Heart right ventricle (tissue), 16 donors: ENCODE data around the gene KLF6. TPM values are rescaled to one million over a fixed set of nuclear protein-coding genes. Genes with fewer than 3 reads are reported as not detected.

ENCODE experiments used
- ATAC-seq, 8 donors: fragments of 200-7000 bp; cut with Tn5 transposase; one replicate each; pipeline ENCODE4 v1.9.1; 2020; ENCODE audit warnings: mild to moderate bottlenecking in 8 of 8, moderate library complexity in 8 of 8, moderate number of reproducible peaks in 1 of 8
- DNase-seq, 2 donors: peaks; one replicate each; pipeline ENCODE4 v3.0.0-alpha.2; 2020
- H3K27ac ChIP-seq, 10 donors: fragments of 200-600 bp; sonication (generic) in 2 of 10; one replicate each; pipeline versions ENCODE4 v1.5.0 to v1.8.0; 2020 to 2022; ENCODE audit warnings: mild to moderate bottlenecking in 3 of 10
- H3K27me3 ChIP-seq, 7 donors: fragments of 200-600 bp; one replicate each; pipeline ENCODE4 v1.8.0; 2021 to 2022; ENCODE audit warnings: mild to moderate bottlenecking in 2 of 7
- H3K36me3 ChIP-seq, 9 donors: fragments of 200-600 bp; sonication (generic) in 1 of 9; one replicate each; pipeline versions ENCODE4 v1.5.0 to v1.8.0; 2020 to 2022; ENCODE audit warnings: mild to moderate bottlenecking in 2 of 9
- H3K4me1 ChIP-seq, 9 donors: fragments of 200-600 bp; sonication (generic) in 1 of 9; one replicate each; pipeline versions ENCODE4 v1.5.0 to v1.8.0; 2020 to 2022; ENCODE audit warnings: mild to moderate bottlenecking in 4 of 9
- H3K4me3 ChIP-seq, 10 donors: fragments of 200-600 bp; sonication (generic) in 2 of 10; one replicate each; pipeline versions ENCODE4 v1.5.0 to v1.8.0; 2020 to 2022; ENCODE audit warnings: mild to moderate bottlenecking in 7 of 10, moderate library complexity in 2 of 10
- H3K9me3 ChIP-seq, 11 donors: fragments of 200-600 bp in 10 of 11; sonication (generic) in 2 of 11; one replicate each; pipeline versions ENCODE4 v1.5.0 to v1.8.0; 2013 to 2022; ENCODE audit warnings: mild to moderate bottlenecking in 2 of 11, control low read depth in 1 of 11, moderate library complexity in 1 of 11
- WGBS, 2 donors: extraction: QIAGEN DNeasy Blood & Tissue Kit; methylation state at CpG; one replicate each; pipeline ENCODE4 v1.1.7; 2013; ENCODE audit warnings: inconsistent platforms in 1 of 2; 5-methylcytosine and 5-hydroxymethylcytosine counted together
- intact Hi-C, 10 donors: fragments of 100-400 bp; cut with DNase I; formaldehyde crosslinking; loops; one replicate each; pipeline versions ENCODE4 v1.11.1 to v1.14.2; 2022
- polyA plus RNA-seq, 2 donors: library from polyadenylated mRNA; stranded (reverse); fragments of 200-250 nt; gene quantifications; one replicate each; pipeline ENCODE4 v1.2.3, GENCODE V29; 2013
- total RNA-seq, 10 donors: library from RNA; stranded (reverse); fragmentation: NEBNext Ultra II Directional in 3 of 10; extraction: Animal tissue kit (Norgen Biotek cat#: 25700) in 3 of 10; gene quantifications; one replicate each; pipeline versions ENCODE4 v1.2.1 to v1.2.4, GENCODE V29; 2021 to 2023
- TF ChIP-seq, protein P1 (sequence below), 9 donors: fragments of 200-600 bp; sonication (generic) in 2 of 9; IDR thresholded peaks; one replicate each; pipeline versions ENCODE4 v1.5.0 to v1.8.0; 2021 to 2022; ENCODE audit warnings: antibody characterized with exemption in 9 of 9, mild to moderate bottlenecking in 5 of 9, moderate library complexity in 1 of 9
- donor health status: Arrhythmogenic right ventricular cardiomyopathy.
- donor health status: ischemic (EF 13 %, LVEDD 7.1; RV severe dilation, severe dysfunction).
- donor health status: healthy with polysubstance abuse.
- donor health status: DM: no; HTN: yes; CAD: no.
- donor health status: DM: no; HTN: no; CAD: no.
- donor health status: ischemic (EF 25% LVEDD 6.9; RV normal size, moderate dysfunction).
- donor health status: ischemic (EF 25% LVEDD 5.7; RV mildly dilated, moderate dysfunction).
- donor health status: healthy.
- donor health status: DM: yes; HTN: yes; CAD: no.
- donor health status: Ischemic cardiomyopathy.
- donor health status: ischemic (EF 35%, LVEDD 5.7; RV mildly dilated, moderate dysfunction).
- donor health status: nonischemic (EF 11% LVEDD 7.7; RV severe dilation, severe dysfunction).
- donor health status: DM: yes; HTN: yes; CAD: no.
- donor health status: PGD.
- donor health status: ischemic (EF 29% LVEDD 5.4; RV normal size, mild dysfunction).
- donor health status: nonischemic (EF 23%, LVEDD 6.1; RV moderate dilation, normal function).

Gene KLF6
- total and polyA plus RNA-seq, 12 donors, result 22.1 to 90.5 (median 52.0) TPM

DNA sequence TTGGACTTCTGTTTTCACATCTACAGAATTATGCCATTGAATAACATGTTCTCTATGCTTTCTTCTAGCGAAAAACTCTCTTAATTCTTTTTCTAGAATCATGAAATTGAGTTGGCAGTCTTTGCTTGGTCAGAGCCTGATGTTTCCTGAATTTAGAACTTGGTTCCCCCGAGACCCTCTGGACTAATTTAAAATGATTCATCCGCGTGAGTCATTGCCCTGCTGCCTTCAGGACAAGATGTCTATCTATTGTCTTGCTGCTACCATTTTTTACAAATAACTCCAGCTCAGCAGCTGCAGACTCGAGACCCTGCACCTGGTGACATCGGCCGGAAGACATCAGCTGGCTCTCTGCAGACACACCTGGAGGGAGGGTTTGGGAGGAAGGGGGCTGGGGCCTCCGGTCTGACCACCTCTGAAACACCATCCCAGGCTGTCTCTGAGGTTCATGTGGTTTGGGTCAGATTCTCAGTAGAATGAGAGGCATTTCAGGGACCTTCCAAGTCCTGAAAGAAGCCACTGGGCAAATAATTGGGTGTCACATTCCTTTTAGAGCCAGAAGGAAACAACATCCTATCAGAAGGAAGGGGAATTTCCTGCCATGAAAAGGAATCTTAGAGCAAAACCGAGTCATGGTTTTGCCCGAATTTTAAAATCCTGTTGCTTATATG lies 20.9 kb upstream of the KLF6 start:
- intact Hi-C loops, result loop anchor here in 4 of 10 donors (2.0 to 10.0 kb wide), 6 partner anchors 21 to 706 kb away; partner anchors contain the start of gene KLF6 (in 1 of the 4)
- peaks cover 12 to 88% (median 71%) of the 10 kb centered on the region in 9 donors for H3K4me1 ChIP-seq
- DNase-seq (peak; percentile 24 to 74), ATAC-seq (peak in 7 of 8 donors; percentile 9 to 64 (median 27))
- no peaks in the 10 kb centered on the region for H3K36me3 ChIP-seq
- no peaks in the 10 kb centered on the region for H3K9me3 ChIP-seq
- TF ChIP-seq, protein P1, sequence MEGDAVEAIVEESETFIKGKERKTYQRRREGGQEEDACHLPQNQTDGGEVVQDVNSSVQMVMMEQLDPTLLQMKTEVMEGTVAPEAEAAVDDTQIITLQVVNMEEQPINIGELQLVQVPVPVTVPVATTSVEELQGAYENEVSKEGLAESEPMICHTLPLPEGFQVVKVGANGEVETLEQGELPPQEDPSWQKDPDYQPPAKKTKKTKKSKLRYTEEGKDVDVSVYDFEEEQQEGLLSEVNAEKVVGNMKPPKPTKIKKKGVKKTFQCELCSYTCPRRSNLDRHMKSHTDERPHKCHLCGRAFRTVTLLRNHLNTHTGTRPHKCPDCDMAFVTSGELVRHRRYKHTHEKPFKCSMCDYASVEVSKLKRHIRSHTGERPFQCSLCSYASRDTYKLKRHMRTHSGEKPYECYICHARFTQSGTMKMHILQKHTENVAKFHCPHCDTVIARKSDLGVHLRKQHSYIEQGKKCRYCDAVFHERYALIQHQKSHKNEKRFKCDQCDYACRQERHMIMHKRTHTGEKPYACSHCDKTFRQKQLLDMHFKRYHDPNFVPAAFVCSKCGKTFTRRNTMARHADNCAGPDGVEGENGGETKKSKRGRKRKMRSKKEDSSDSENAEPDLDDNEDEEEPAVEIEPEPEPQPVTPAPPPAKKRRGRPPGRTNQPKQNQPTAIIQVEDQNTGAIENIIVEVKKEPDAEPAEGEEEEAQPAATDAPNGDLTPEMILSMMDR (IDR thresholded peaks at IDR 0.05), result no peak
- H3K27ac ChIP-seq, result peak overlapping the region; percentile 51 to 95 (median 89)
- no peaks in the 10 kb centered on the region for H3K27me3 ChIP-seq
- peak overlapping the region in 6 of 10 donors; percentile 1 to 25 (median 8) for H3K4me3 ChIP-seq
- 43 to 49% methylated on average over 10 of the region's 10 CpGs for WGBS, 2 donors

DNA sequence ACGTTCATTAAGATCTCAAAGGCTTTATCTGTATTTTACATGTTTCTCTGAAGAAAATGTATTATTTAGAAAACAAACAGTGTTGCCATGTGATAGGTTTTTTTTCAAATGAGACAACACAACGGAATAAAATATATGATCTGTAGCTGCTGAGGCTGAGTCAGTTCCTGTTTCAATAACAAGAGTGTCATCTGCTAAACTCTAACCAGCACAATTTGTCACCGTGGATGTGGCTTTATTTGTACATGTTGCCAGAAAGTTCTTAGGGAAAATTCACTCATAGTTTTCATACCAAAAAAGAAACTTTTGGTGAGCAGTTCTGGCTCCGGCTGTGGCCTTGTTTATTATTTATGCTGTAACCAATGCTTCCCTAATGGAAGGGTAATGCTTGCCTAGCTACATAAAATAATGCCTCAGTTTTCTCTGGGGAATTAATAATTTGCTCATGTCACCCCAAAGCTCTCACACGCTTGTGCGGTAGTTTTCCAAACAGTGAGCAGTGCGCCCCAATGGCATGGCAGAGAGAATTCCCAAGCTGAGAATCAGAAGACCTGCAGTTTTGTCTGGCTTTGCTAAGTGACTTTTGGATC lies 20.3 kb upstream of the KLF6 start:
- DNase-seq, result peak in 1 of 2 donors; percentile 23
- Histone ChIP-seq H3K4me3 (peak overlapping the region in 6 of 10 donors; percentile 1 to 25 (median 8)), H3K36me3 (no peaks in the 10 kb centered on the region), H3K27me3 (no peaks in the 10 kb centered on the region), H3K27ac (peak overlapping the region; percentile 51 to 95 (median 89)), H3K9me3 (no peaks in the 10 kb centered on the region), H3K4me1 (peaks cover 10 to 83% (median 66%) of the 10 kb centered on the region in 9 donors)
- intact Hi-C loops, result loop anchor here in 4 of 10 donors (5.0 to 10.0 kb wide), 5 partner anchors 97 to 707 kb away; no protein-coding TSS in a partner anchor
- TF ChIP-seq, protein P1 (IDR thresholded peaks at IDR 0.05), result no peak
- 36 to 42% methylated on average over 7 of the region's 7 CpGs for WGBS, 2 donors
- ATAC-seq, result peak in 6 of 8 donors; percentile 7 to 38 (median 24)

DNA sequence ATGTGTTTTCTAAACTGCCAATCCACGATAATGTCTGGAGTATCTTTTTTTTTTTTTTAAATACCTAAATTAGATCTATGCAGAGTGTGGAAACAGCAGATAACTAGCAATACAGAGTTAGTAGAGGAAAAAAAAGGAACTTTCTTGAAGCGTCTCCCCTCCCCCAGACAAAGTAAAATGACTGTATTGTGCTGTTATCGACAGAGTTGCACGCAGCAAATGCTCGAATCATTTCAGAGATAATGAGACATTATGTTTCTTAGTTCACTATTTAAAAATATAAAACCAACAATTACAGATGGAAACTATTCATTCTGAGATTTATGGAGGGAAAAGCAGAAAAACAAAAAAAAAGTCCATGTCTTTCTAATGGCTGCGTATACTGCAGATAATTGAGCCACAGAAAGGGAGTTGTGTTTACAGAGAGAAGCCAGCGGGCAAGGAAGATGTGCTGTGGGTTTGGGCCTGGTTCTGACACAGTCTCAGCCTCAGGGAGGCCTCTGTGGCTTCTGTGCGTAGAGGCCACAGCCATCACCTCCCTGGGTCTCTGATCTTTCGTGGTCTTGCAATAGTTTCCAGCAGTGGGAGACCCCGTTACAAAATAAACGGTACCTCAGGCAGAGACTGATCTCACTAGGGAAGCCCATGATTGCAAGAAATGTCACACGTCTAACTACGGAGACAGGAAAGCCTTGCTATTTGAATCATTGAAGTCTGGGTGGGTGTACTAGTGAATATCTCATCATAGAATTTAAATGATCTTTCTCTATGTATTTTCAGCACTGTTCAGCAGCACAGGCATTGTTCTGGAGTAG lies 19.1 kb upstream of the KLF6 start:
- H3K36me3 ChIP-seq, result no peaks in the 10 kb centered on the region
- peaks cover 10 to 71% (median 61%) of the 10 kb centered on the region in 9 donors for H3K4me1 ChIP-seq
- H3K27ac ChIP-seq, result peak overlapping the region in 9 of 10 donors; percentile 81 to 95 (median 90)
- H3K27me3 ChIP-seq, result no peaks in the 10 kb centered on the region
- no peaks in the 10 kb centered on the region for H3K9me3 ChIP-seq
- WGBS, 2 donors, result 49 to 50% methylated on average over 13 of the region's 13 CpGs
- TF ChIP-seq, protein P1 (IDR thresholded peaks at IDR 0.05), result no peak
- intact Hi-C loops, result loop anchor here in 3 of 10 donors (5.0 to 10.0 kb wide), 4 partner anchors 108 to 441 kb away; no protein-coding TSS in a partner anchor
- DNase-seq, result no peak
- no peak overlapping the region for H3K4me3 ChIP-seq
- ATAC-seq, result no peak
